Left ventricle myocardium inferior (tissue), 1 donor: ENCODE data around the gene AVPR1B. TPM values are rescaled to one million over a fixed set of nuclear protein-coding genes. Genes with fewer than 3 reads are reported as not detected.

Source experiments
- DNase-seq: peaks from one replicate; pipeline ENCODE4 v3.0.0-alpha.2; 2020
- H3K27ac ChIP-seq: fragments of 200-600 bp; replicated peaks from 2 replicates; pipeline ENCODE4 v1.8.0; 2021
- H3K27me3 ChIP-seq: fragments of 200-600 bp; 2 replicates; pipeline ENCODE4 v1.8.0; 2021; ENCODE audit warnings: low read depth
- H3K36me3 ChIP-seq: fragments of 200-600 bp; 2 replicates; pipeline ENCODE4 v1.8.0; 2021
- H3K4me1 ChIP-seq: fragments of 200-600 bp; 2 replicates; pipeline ENCODE4 v1.8.0; 2021
- H3K4me3 ChIP-seq: fragments of 200-600 bp; 2 replicates; pipeline ENCODE4 v1.8.0; 2021; ENCODE audit warnings: mild to moderate bottlenecking, moderate library complexity
- H3K9me3 ChIP-seq: fragments of 200-600 bp; replicated peaks from 2 replicates; pipeline ENCODE4 v1.8.0; 2021
- CTCF ChIP-seq: fragments of 200-600 bp; IDR thresholded peaks from 2 replicates; pipeline ENCODE4 v1.8.0; 2021; ENCODE audit warnings: antibody characterized with exemption, mild to moderate bottlenecking, borderline replicate concordance
- intact Hi-C: fragments of 100-400 bp; cut with micrococcal nuclease; formaldehyde crosslinking; loops from one replicate; pipeline ENCODE4 v1.11.0; 2022
- total RNA-seq: library from RNA; stranded (reverse); fragmentation: NEBNext Ultra II Directional; extraction: Animal tissue kit (Norgen Biotek cat#: 25700); gene quantifications from one replicate; pipeline ENCODE4 v1.2.1, GENCODE V29; 2021
- donor health status: DM: no; HTN: yes; CAD: no; lungs with severe emphysema.

The AVPR1B gene
- total RNA-seq, 1 donor from 2014 or later, result not detected

GRCh38 chr1:206101351-206102045, 15.7 kb downstream of the AVPR1B start:
- H3K4me3 ChIP-seq, result no peak overlapping the region
- no peaks in the 10 kb centered on the region for H3K4me1 ChIP-seq
- no peak for DNase-seq
- no peak for TF ChIP-seq CTCF
- no peaks in the 10 kb centered on the region for H3K36me3 ChIP-seq
- no peaks in the 10 kb centered on the region for H3K9me3 ChIP-seq
- H3K27me3 ChIP-seq, result peaks cover under 1% of the 10 kb centered on the region
- intact Hi-C loops, result loop anchor here (10.0 kb wide), 1 partner anchor 67 kb away; no protein-coding TSS in a partner anchor
- no peak overlapping the region for H3K27ac ChIP-seq

- H3K9me3 ChIP-seq, result no peaks in the 10 kb centered on the region
- DNase-seq, result no peak
- intact Hi-C loops, result loop anchor here (10.0 kb wide), 1 partner anchor 66 kb away; no protein-coding TSS in a partner anchor
- no peak overlapping the region for H3K27ac ChIP-seq
- no peak overlapping the region for H3K4me3 ChIP-seq
- no peak for TF ChIP-seq CTCF
- peaks cover 8% of the 10 kb centered on the region for H3K27me3 ChIP-seq
- H3K4me1 ChIP-seq, result no peaks in the 10 kb centered on the region
- H3K36me3 ChIP-seq, result no peaks in the 10 kb centered on the region
Observed at GRCh38 chr1:206100226-206100815, 16.9 kb downstream of the AVPR1B start.

- no peaks in the 10 kb centered on the region for H3K4me1 ChIP-seq
- intact Hi-C loops, result no loop called here
- H3K27ac ChIP-seq, result no peak overlapping the region
- H3K27me3 ChIP-seq, result peaks cover 8% of the 10 kb centered on the region
- no peak for DNase-seq
- no peak overlapping the region for H3K4me3 ChIP-seq
- no peaks in the 10 kb centered on the region for H3K9me3 ChIP-seq
- TF ChIP-seq CTCF, result no peak
- no peaks in the 10 kb centered on the region for H3K36me3 ChIP-seq
Observed at GRCh38 chr1:206098242-206098919, 18.8 kb downstream of the AVPR1B start.

GRCh38 chr1:206097381-206097780, 19.8 kb downstream of the AVPR1B start:
- no peak for DNase-seq
- peaks cover 8% of the 10 kb centered on the region for H3K27me3 ChIP-seq
- H3K9me3 ChIP-seq, result no peaks in the 10 kb centered on the region
- TF ChIP-seq CTCF, result no peak
- intact Hi-C loops, result no loop called here
- no peaks in the 10 kb centered on the region for H3K36me3 ChIP-seq
- H3K4me3 ChIP-seq, result no peak overlapping the region
- H3K4me1 ChIP-seq, result no peaks in the 10 kb centered on the region
- no peak overlapping the region for H3K27ac ChIP-seq

DNA sequence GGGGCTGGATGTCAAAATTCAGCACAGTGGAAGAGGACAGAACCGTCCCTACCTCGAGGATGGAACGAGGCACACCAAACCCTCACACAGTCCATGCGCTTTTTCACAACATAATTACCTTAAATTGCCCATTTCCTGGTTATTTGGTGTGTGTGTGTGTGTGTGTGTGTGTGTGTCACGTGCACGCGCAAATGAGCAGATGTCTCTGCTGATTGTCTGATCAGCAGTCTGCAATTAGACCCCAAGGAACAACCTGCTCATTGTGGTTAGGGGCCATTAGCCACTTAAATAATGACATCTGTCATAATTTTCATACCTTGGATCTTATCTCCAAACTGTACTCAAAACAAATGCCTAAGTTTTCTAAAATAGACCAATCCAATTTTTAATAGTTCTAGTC, 23.2 kb downstream of the AVPR1B start:
- no peaks in the 10 kb centered on the region for H3K9me3 ChIP-seq
- H3K27ac ChIP-seq, result no peak overlapping the region
- no peak for DNase-seq
- H3K4me1 ChIP-seq, result no peaks in the 10 kb centered on the region
- peaks cover 8% of the 10 kb centered on the region for H3K27me3 ChIP-seq
- no peak for TF ChIP-seq CTCF
- H3K36me3 ChIP-seq, result no peaks in the 10 kb centered on the region
- intact Hi-C loops, result no loop called here
- no peak overlapping the region for H3K4me3 ChIP-seq
